Mammary epithelial cell (primary cell): ENCODE measurements around the gene LONRF3.

Source experiments
- EZH2 ChIP-seq: IDR thresholded peaks from 2 replicates; pipeline ENCODE4 v1.6.1; 2012; ENCODE audit warnings: low read length, inconsistent platforms, borderline replicate concordance
- TF ChIP-seq, protein P1 (sequence below), 2 donors: IDR thresholded peaks in 1 of 2; conservative IDR thresholded peaks in 1 of 2; 2 replicates each; pipeline ENCODE4 v1.5.1; 2011 to 2012; ENCODE audit warnings: inconsistent platforms in 2 of 2, low read length in 2 of 2, mild to moderate bottlenecking in 2 of 2, control low read depth in 1 of 2, low read depth in 1 of 2; ENCODE audit not compliant: insufficient read depth in 1 of 2; ENCODE audit errors: extremely low read depth in 1 of 2

DNA sequence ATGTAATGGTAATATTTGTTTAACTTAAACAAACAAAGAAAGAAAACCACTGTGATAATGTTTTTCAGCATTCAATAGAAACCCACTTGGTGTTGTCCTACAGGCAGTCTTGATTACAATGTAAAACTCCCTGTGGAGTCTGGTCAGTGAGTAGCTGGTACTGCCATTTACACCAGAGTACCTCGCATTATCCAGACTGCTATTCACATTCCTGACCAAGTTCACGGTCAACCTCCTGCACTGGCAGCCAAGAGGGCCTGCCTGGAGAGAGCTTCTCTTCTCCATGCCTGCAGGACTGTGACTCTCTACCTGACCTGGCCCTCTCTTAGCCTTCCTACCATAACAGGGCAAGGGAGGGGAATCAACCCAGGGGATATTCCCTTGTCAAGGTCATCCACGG lies 2.9 kb upstream of the LONRF3 start:
- no peak for TF ChIP-seq EZH2
- TF ChIP-seq, protein P1, sequence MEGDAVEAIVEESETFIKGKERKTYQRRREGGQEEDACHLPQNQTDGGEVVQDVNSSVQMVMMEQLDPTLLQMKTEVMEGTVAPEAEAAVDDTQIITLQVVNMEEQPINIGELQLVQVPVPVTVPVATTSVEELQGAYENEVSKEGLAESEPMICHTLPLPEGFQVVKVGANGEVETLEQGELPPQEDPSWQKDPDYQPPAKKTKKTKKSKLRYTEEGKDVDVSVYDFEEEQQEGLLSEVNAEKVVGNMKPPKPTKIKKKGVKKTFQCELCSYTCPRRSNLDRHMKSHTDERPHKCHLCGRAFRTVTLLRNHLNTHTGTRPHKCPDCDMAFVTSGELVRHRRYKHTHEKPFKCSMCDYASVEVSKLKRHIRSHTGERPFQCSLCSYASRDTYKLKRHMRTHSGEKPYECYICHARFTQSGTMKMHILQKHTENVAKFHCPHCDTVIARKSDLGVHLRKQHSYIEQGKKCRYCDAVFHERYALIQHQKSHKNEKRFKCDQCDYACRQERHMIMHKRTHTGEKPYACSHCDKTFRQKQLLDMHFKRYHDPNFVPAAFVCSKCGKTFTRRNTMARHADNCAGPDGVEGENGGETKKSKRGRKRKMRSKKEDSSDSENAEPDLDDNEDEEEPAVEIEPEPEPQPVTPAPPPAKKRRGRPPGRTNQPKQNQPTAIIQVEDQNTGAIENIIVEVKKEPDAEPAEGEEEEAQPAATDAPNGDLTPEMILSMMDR (conservative IDR thresholded peaks at IDR 0.05 in 1 of 2, IDR thresholded peaks at IDR 0.05 in 1 of 2; ENCODE audit: extremely low read depth in 1 of 2, insufficient read depth in 1 of 2, low read depth in 1 of 2, low read length in 2 of 2): no peak
